Thyroid gland (tissue), 4 donors: Measurements from ENCODE around the gene OR2AG1.

Source experiments
- POLR2A ChIP-seq, 2 donors: fragments of 450-650 bp; IDR thresholded peaks; one replicate each; pipeline ENCODE4 v1.6.1; 2017; ENCODE audit warnings: antibody characterized with exemption in 2 of 2, mild to moderate bottlenecking in 2 of 2, moderate library complexity in 1 of 2
- TF ChIP-seq, protein P1 (sequence below), 6 experiments: fragments of 200-600 bp in 3 of 6; fragments of 450-650 bp in 3 of 6; sonication (generic) in 3 of 6; IDR thresholded peaks; one replicate each; pipeline ENCODE4 v1.5.1; 2016 to 2019; ENCODE audit warnings: antibody characterized with exemption in 6 of 6, mild to moderate bottlenecking in 2 of 6, inconsistent platforms in 1 of 6, moderate library complexity in 1 of 6

GRCh38 chr11:6747097-6747668, 35.6 kb upstream of the OR2AG1 start:
- TF ChIP-seq, protein P1, sequence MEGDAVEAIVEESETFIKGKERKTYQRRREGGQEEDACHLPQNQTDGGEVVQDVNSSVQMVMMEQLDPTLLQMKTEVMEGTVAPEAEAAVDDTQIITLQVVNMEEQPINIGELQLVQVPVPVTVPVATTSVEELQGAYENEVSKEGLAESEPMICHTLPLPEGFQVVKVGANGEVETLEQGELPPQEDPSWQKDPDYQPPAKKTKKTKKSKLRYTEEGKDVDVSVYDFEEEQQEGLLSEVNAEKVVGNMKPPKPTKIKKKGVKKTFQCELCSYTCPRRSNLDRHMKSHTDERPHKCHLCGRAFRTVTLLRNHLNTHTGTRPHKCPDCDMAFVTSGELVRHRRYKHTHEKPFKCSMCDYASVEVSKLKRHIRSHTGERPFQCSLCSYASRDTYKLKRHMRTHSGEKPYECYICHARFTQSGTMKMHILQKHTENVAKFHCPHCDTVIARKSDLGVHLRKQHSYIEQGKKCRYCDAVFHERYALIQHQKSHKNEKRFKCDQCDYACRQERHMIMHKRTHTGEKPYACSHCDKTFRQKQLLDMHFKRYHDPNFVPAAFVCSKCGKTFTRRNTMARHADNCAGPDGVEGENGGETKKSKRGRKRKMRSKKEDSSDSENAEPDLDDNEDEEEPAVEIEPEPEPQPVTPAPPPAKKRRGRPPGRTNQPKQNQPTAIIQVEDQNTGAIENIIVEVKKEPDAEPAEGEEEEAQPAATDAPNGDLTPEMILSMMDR (IDR thresholded peaks at IDR 0.05), result no peak
- no peak for TF ChIP-seq POLR2A (IDR thresholded peaks at IDR 0.05)
